BJ (cell line): Measurements from ENCODE around the gene ST7. TPM values are rescaled to one million over a fixed set of nuclear protein-coding genes. Genes with fewer than 3 reads are reported as not detected.

Experiments used
- CTCF ChIA-PET: fragments of 350-600 bp; formaldehyde crosslinking; extraction: SDS; loops from one replicate; lab custom pipeline; 2021; ENCODE audit warnings: antibody characterized with exemption, inconsistent platforms; lab: Yijun Ruan, JAX
- POLR2A ChIA-PET: fragments of 300-600 bp; sonication (Branson Sonifier 250); formaldehyde crosslinking; extraction: SDS; loops from one replicate; lab custom pipeline; 2021; ENCODE audit warnings: antibody characterized with exemption; lab: Charles Lee
- DNase-seq: peaks from one replicate; pipeline ENCODE4 v3.0.0-alpha.2; 2011; ENCODE audit warnings: low read depth
- H3K27me3 ChIP-seq: 2 replicates; pipeline ENCODE4 v1.6.0; 2011; ENCODE audit warnings: low read length; ENCODE audit not compliant: control insufficient read depth, insufficient read depth
- H3K36me3 ChIP-seq: 2 replicates; pipeline ENCODE4 v1.5.1; 2011; ENCODE audit warnings: low read length; ENCODE audit not compliant: control insufficient read depth, insufficient read depth
- H3K4me3 ChIP-seq: 2 replicates; pipeline ENCODE4 v1.5.1; 2011; ENCODE audit warnings: low read depth, mild to moderate bottlenecking, control low read depth, low read length
- CTCF ChIP-seq: IDR thresholded peaks from 2 replicates; pipeline ENCODE4 v1.5.1; 2011; ENCODE audit warnings: low read depth, mild to moderate bottlenecking, control low read depth, inconsistent platforms, low read length, moderate library complexity; ENCODE audit not compliant: insufficient read depth
- polyA plus RNA-seq: library from polyadenylated mRNA; depleted of rRNA; stranded (reverse); fragments of >200 nt; gene quantifications from 2 replicates; pipeline ENCODE4 v1.2.3, GENCODE V29; 2011

Gene ST7
- polyA plus RNA-seq, 1 experiment: 16.0 TPM

- no peak for TF ChIP-seq CTCF
- no peaks in the 10 kb centered on the region for H3K27me3 ChIP-seq
- no peak overlapping the region for H3K4me3 ChIP-seq
- CTCF ChIA-PET: no interaction called here
- POLR2A ChIA-PET: no interaction called here
- DNase-seq: no peak
- H3K36me3 ChIP-seq: no peaks in the 10 kb centered on the region
These were observed 219.9 kb downstream of the ST7 start for GRCh38 chr7:117173035-117173770.

GRCh38 chr7:117176206-117176605 lies 222.9 kb downstream of the ST7 start:
- Histone ChIP-seq H3K36me3 (no peaks in the 10 kb centered on the region), H3K27me3 (no peaks in the 10 kb centered on the region), H3K4me3 (no peak overlapping the region)
- DNase-seq: no peak
- no peak for TF ChIP-seq CTCF
- ChIA-PET CTCF (interaction anchor here (1.3 kb wide), 1 partner anchor 12 kb away, joined by 6 read pairs; no protein-coding TSS in a partner anchor), POLR2A (no interaction called here)

GRCh38 chr7:117178600-117178999 lies 225.3 kb downstream of the ST7 start:
- no peak for DNase-seq
- Histone ChIP-seq H3K4me3 (no peak overlapping the region), H3K36me3 (no peaks in the 10 kb centered on the region), H3K27me3 (no peaks in the 10 kb centered on the region)
- CTCF ChIA-PET: interaction anchor here (0.9 to 1.5 kb wide), 2 partner anchors 9 to 11 kb away, joined by 3 read pairs; no protein-coding TSS in a partner anchor
- POLR2A ChIA-PET: no interaction called here
- no peak for TF ChIP-seq CTCF

- Histone ChIP-seq H3K36me3 (no peaks in the 10 kb centered on the region), H3K4me3 (no peak overlapping the region), H3K27me3 (no peaks in the 10 kb centered on the region)
- no peak for DNase-seq
- CTCF ChIA-PET: interaction anchor here (0.9 kb wide), 1 partner anchor 7 kb away, joined by 3 read pairs; no protein-coding TSS in a partner anchor
- POLR2A ChIA-PET: no interaction called here
- no peak for TF ChIP-seq CTCF
These were observed 226.4 kb downstream of the ST7 start for GRCh38 chr7:117179701-117180100.

- H3K4me3 ChIP-seq: no peak overlapping the region
- H3K27me3 ChIP-seq: no peaks in the 10 kb centered on the region
- ChIA-PET CTCF (no interaction called here), POLR2A (no interaction called here)
- no peaks in the 10 kb centered on the region for H3K36me3 ChIP-seq
- TF ChIP-seq CTCF: no peak
- no peak for DNase-seq
These were observed 230.4 kb downstream of the ST7 start for GRCh38 chr7:117183729-117184128.
